HEK293T (cell line): ENCODE results near the gene ATG2A.

Experiments
- BHLHE40 ChIP-seq: fragments of 450-650 bp; IDR thresholded peaks from 2 replicates; pipeline ENCODE4 v1.6.1; 2016; ENCODE audit warnings: mild to moderate bottlenecking, moderate library complexity, borderline replicate concordance
- CTBP1 ChIP-seq: fragments of 450-650 bp; IDR thresholded peaks from 2 replicates; pipeline ENCODE4 v1.6.1; 2016; ENCODE audit warnings: borderline replicate concordance
- TARDBP ChIP-seq: fragments of 450-650 bp; IDR thresholded peaks from 2 replicates; pipeline ENCODE4 v1.6.1; 2016

DNA sequence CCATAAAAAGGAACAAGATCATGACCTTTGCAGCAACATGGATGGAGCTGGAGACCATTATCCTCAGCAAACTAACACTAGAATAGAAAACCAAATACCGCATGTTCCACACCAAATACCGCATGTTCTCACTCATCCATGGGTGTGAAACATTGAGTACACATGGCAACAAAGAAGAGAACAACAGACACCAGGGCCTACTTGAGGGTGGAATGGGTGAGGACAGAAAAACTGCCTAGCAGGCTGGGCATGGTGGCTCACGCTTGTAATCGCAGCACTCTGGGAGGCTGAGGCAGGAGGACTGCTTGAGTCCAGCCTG, 50.9 kb downstream of the ATG2A start:
- TF ChIP-seq CTBP1 (no peak), TARDBP (no peak), BHLHE40 (no peak)
